SK-N-MC (cell line): Measurements from ENCODE around the gene PRCD.
"Not testable (repeated sequence)": the region's sequence is repeated elsewhere in the genome, so short reads cannot be mapped to it uniquely, and the experiment has no call there.

ENCODE experiments used
- DNase-seq: peaks from one replicate; pipeline ENCODE4 v3.0.0-alpha.2; 2011; ENCODE audit warnings: low read depth, low spot score
- H3K27ac ChIP-seq: fragments of 200-600 bp; sonication (generic); 2 replicates; pipeline ENCODE4 v1.5.1; 2016; ENCODE audit warnings: mixed run types
- H3K36me3 ChIP-seq: fragments of 200-600 bp; sonication (generic); 2 replicates; pipeline ENCODE4 v1.6.1; 2017; ENCODE audit warnings: antibody characterized with exemption, low read length, mixed read lengths; ENCODE audit not compliant: insufficient read depth
- H3K4me3 ChIP-seq: fragments of 200-600 bp; sonication (generic); 2 replicates; pipeline ENCODE4 v1.5.1; 2016
- H3K9ac ChIP-seq: fragments of 200-600 bp; sonication (generic); 2 replicates; pipeline ENCODE4 v1.8.0; 2017; ENCODE audit warnings: mixed run types, mixed read lengths; ENCODE audit not compliant: insufficient read length
- H3K9me3 ChIP-seq: fragments of 200-600 bp; sonication (generic); 2 replicates; pipeline ENCODE4 v1.6.1; 2017; ENCODE audit warnings: low read depth, mild to moderate bottlenecking, antibody characterized with exemption, low read length, moderate library complexity, mixed read lengths
- EZH2 ChIP-seq: fragments of 200-600 bp; sonication (generic); IDR thresholded peaks from one replicate; pipeline ENCODE4 v1.6.1; 2017; ENCODE audit warnings: antibody characterized with exemption
- FOXP2 ChIP-seq: optimal IDR thresholded peaks from 2 replicates; pipeline ENCODE3; 2011; ENCODE audit warnings: mild to moderate bottlenecking, moderate library complexity; ENCODE audit not compliant: insufficient read depth; ENCODE audit errors: extremely low read length, control extremely low read depth
- POLR2AphosphoS5 ChIP-seq: IDR thresholded peaks from 2 replicates; pipeline ENCODE4 v1.6.1; 2012; ENCODE audit warnings: mild to moderate bottlenecking, low read depth, low read length, borderline replicate concordance

Gene PRCD

GRCh38 chr17:76523084-76524037 is 16.5 kb upstream of the PRCD start:
- no peak for DNase-seq
- peak overlapping the region; percentile 40; the same call in 1 of the 2 replicates for H3K4me3 ChIP-seq
- H3K9ac ChIP-seq, result no peak overlapping the region
- no peak for TF ChIP-seq FOXP2
- TF ChIP-seq EZH2, result no peak
- TF ChIP-seq POLR2AphosphoS5, result no peak
- H3K27ac ChIP-seq, result no peak overlapping the region
- no peaks in the 10 kb centered on the region for H3K9me3 ChIP-seq
- no peaks in the 10 kb centered on the region for H3K36me3 ChIP-seq

- no peak overlapping the region for H3K9ac ChIP-seq
- no peak overlapping the region for H3K27ac ChIP-seq
- DNase-seq, result no peak
- H3K36me3 ChIP-seq, result no peaks in the 10 kb centered on the region
- no peak for TF ChIP-seq POLR2AphosphoS5
- TF ChIP-seq FOXP2, result no peak
- no peak for TF ChIP-seq EZH2
- no peak overlapping the region for H3K4me3 ChIP-seq
- H3K9me3 ChIP-seq, result no peaks in the 10 kb centered on the region
Observed at GRCh38 chr17:76524598-76525512, 15.0 kb upstream of the PRCD start.

GRCh38 chr17:76525513-76525833 is 14.4 kb upstream of the PRCD start:
- not testable (repeated sequence) for H3K4me3 ChIP-seq, H3K36me3 ChIP-seq, H3K9me3 ChIP-seq, H3K9ac ChIP-seq, H3K27ac ChIP-seq, DNase-seq

GRCh38 chr17:76527016-76527415 is 12.8 kb upstream of the PRCD start:
- not testable (repeated sequence) for H3K4me3 ChIP-seq, H3K27ac ChIP-seq, DNase-seq, H3K9ac ChIP-seq, H3K9me3 ChIP-seq, H3K36me3 ChIP-seq

GRCh38 chr17:76527430-76528111 is 12.3 kb upstream of the PRCD start:
- no peak for DNase-seq
- H3K36me3 ChIP-seq, result no peaks in the 10 kb centered on the region
- H3K9ac ChIP-seq, result no peak overlapping the region
- no peak overlapping the region for H3K4me3 ChIP-seq
- no peak overlapping the region for H3K27ac ChIP-seq
- TF ChIP-seq FOXP2, result no peak
- no peak for TF ChIP-seq EZH2
- TF ChIP-seq POLR2AphosphoS5, result no peak
- H3K9me3 ChIP-seq, result no peaks in the 10 kb centered on the region

- Histone ChIP-seq H3K36me3 (no peaks in the 10 kb centered on the region), H3K9ac (no peak overlapping the region), H3K4me3 (no peak overlapping the region), H3K27ac (no peak overlapping the region), H3K9me3 (no peaks in the 10 kb centered on the region)
- no peak for DNase-seq
- TF ChIP-seq FOXP2, result no peak
- no peak for TF ChIP-seq POLR2AphosphoS5
- TF ChIP-seq EZH2, result no peak
Observed at GRCh38 chr17:76528156-76528527, 11.7 kb upstream of the PRCD start.

- Histone ChIP-seq H3K27ac (no peak overlapping the region), H3K9ac (no peak overlapping the region), H3K9me3 (no peaks in the 10 kb centered on the region), H3K36me3 (no peaks in the 10 kb centered on the region), H3K4me3 (no peak overlapping the region)
- no peak for DNase-seq
- TF ChIP-seq FOXP2, result no peak
- TF ChIP-seq EZH2, result no peak
- TF ChIP-seq POLR2AphosphoS5, result no peak
Observed at GRCh38 chr17:76528528-76529223, 11.2 kb upstream of the PRCD start.
